HFF-Myc (cell line): ENCODE results near the gene NTF4.
"Not testable (repeated sequence)": the region's sequence is repeated elsewhere in the genome, so short reads cannot be mapped to it uniquely, and the experiment has no call there.

Experiments used
- DNase-seq: peaks from one replicate; pipeline ENCODE4 v3.0.0-alpha.2; 2011; ENCODE audit warnings: low read depth; ENCODE audit errors: extremely low read depth
- H3K4me3 ChIP-seq: replicated peaks from 2 replicates; pipeline ENCODE4 v1.5.1; 2011; ENCODE audit warnings: low read depth, mild to moderate bottlenecking, control low read depth, low read length
- TF ChIP-seq, protein P1 (sequence below): IDR thresholded peaks from 2 replicates; pipeline ENCODE4 v1.5.1; 2012; ENCODE audit warnings: mild to moderate bottlenecking, low read depth, low read length, control low read depth; ENCODE audit errors: missing control alignments

Gene NTF4

DNA sequence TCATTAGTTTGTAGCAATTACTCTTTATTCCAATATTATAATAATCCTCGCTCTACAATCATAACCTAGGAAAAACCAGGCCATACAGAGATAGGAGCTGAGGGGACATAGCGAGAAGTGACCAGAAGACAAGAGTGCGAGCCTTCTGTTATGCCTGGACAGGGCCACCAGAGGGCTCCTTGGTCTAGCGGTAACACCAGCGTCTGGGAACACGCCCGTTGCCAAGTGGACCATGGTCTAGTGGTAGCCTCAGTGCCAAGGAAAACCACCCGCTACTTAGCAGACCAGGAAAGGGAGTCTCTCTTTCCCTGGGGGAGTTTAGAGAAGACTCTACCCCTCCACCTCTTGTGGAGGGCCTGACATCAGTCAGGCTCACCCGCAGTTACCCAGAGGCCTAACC lies 10.3 kb upstream of the NTF4 start:
- DNase-seq, H3K4me3 ChIP-seq: not testable (repeated sequence)
- TF ChIP-seq, protein P1, sequence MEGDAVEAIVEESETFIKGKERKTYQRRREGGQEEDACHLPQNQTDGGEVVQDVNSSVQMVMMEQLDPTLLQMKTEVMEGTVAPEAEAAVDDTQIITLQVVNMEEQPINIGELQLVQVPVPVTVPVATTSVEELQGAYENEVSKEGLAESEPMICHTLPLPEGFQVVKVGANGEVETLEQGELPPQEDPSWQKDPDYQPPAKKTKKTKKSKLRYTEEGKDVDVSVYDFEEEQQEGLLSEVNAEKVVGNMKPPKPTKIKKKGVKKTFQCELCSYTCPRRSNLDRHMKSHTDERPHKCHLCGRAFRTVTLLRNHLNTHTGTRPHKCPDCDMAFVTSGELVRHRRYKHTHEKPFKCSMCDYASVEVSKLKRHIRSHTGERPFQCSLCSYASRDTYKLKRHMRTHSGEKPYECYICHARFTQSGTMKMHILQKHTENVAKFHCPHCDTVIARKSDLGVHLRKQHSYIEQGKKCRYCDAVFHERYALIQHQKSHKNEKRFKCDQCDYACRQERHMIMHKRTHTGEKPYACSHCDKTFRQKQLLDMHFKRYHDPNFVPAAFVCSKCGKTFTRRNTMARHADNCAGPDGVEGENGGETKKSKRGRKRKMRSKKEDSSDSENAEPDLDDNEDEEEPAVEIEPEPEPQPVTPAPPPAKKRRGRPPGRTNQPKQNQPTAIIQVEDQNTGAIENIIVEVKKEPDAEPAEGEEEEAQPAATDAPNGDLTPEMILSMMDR = peak; percentile 51

DNA sequence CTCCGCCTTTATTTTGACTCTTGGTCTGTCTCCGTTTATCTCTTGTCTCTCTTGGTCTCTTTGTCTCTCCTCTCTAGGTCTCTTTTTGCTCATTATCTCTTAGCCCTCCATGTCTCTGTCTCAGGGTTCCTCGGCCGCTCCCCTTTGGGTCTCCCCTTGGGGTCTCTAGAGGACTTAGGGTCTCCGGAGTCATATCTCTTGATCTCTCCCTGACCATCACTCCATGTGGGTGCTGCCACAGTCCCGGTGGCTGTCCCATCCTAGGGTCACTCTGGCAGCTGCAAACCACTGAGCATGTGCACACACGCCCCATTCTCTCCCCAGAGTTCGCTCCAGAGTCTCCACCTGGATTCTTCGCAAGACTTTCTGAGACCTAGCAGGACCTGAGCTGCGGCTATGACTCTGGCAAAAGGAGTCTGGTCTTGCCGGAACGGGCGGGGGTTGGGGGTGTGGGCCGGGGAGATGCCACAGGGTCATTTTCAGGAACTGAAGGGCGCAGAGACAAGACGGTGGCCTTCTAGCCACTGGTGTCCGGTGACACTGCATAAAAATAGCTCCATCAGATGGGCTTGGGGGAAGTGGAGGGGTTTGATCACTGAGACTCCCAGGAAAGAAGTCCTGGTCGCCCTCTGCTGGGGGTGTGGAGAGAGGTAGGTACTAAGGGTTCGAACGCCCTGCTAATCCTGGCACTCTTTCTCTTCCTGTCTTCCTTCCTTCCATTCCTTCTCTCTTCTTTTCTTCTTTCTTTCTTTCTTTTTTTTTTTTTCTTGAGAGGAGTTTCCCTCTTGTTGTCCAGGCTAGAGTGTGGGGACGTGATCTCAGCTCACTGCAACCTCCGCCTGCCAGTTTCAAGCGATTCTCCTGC lies 9.1 kb upstream of the NTF4 start:
- no peak overlapping the region for H3K4me3 ChIP-seq
- TF ChIP-seq, protein P1 = peak; percentile 23
- no peak for DNase-seq

DNA sequence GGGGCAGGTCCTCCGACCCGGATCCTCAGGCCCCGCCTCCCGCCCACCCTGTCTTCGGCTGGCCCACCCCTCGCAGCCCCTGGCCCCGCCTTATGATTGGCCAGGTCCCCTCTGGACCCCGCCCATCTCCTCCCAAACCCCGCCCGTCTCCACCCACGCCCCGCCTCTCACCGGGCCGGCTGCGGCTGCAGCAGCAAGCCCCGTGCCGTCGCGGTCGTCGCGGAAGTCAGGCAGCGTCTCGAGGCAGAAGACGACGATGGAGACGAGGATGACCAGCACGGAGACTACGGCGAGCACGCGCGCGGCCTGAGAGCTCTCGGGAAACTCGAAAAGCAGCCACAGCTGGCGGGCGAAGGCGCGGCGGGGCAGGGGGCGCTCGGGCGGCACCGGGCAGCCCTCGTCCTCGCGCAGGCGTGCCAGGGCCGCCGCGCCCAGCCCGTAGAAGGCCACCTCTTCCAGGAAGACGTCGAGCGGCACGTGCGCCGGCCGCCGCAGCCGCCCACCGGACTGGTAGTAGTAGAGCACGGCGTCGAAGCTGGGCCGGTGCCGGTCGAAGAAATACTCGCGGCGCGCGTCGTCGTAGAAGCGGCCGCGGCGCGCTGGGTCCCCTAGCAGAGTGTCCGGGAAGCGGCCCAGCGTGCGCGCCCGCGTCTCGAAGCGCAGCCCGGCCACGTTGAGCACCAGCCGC lies 7.4 kb upstream of the NTF4 start:
- no peak overlapping the region for H3K4me3 ChIP-seq
- TF ChIP-seq, protein P1 = no peak
- no peak for DNase-seq

DNA sequence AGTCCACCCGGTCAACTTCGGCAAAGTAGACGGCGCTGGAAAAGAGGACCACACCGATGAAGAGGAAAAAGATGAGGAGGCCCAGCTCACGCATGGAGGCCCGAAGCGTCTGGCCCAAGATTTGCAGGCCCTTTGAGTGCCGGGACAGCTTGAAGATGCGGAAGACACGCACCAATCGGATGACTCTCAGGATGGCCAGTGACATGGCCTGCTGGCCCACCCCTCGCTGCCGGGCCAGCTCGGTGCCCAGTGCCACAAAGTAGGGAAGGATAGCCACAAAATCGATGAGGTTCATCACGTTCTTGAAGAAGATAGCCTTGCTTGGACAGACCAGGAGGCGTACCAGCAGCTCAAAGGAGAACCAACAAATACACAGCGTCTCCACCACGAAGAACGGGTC lies 5.8 kb upstream of the NTF4 start:
- no peak overlapping the region for H3K4me3 ChIP-seq
- TF ChIP-seq, protein P1 = no peak
- DNase-seq = no peak

DNA sequence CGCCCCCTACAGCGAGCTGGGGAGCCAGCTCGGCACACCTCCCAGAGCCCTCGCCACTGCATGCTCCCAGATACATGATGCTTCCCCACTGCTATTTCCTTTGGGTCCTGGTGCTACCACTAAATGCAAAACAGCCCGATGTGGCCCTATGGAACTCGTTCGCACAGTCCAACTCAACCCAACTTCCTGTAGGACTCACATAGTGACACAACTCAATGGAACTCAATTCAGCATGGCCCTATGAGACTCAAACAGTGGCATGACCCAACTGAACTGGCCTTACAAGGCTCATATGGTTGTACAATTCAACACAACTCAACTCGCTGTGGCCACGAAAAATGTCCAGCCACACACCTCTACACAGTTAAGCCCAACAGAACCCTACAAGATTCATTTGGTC lies 4.4 kb upstream of the NTF4 start:
- no peak overlapping the region for H3K4me3 ChIP-seq
- TF ChIP-seq, protein P1 = no peak
- no peak for DNase-seq

DNA sequence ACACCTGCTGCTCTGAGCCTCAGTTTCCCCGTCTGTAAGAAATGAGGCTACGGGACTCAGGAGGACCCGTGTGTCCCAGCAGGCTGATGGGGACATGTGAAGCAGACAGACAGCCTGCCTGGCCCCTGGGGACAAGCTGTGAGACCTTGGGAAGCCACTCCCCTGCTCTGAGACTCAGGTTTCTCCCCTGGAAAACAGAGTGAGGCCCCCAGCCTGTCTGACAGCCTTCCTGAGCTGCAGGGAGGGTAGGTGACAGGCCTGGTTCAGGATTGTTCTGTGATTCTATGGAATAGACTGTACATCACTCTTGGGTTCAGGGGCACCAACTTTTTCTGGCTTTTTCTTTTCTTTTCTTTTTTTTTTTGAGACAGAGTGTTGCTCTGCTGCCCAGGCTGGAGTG lies 2.9 kb upstream of the NTF4 start:
- H3K4me3 ChIP-seq = no peak overlapping the region
- no peak for DNase-seq
- TF ChIP-seq, protein P1 = no peak
